ENCODE results near the gene DSC3. TPM values are rescaled to one million over a fixed set of nuclear protein-coding genes. Genes with fewer than 3 reads are reported as not detected.

Gene DSC3
- total RNA-seq, 1 experiment from 2014 or later, result 0.61 TPM

- Histone ChIP-seq H2BK5ac (ENCODE audit: insufficient read length, low read length) (no peak overlapping the region), H3K79me1 (ENCODE audit: insufficient read depth, low read depth, low read length, poor library complexity, severe bottlenecking) (no peaks in the 10 kb centered on the region), H2AFZ (ENCODE audit: low read length) (no peak overlapping the region), H2BK12ac (ENCODE audit: insufficient read length, low read depth, low read length) (no peak overlapping the region), H3K27ac (ENCODE audit: insufficient read length, low read depth, low read length) (no peak overlapping the region), H2BK120ac (ENCODE audit: low read depth, low read length, poor library complexity, severe bottlenecking) (no peak overlapping the region), H3K4ac (ENCODE audit: low read depth, low read length) (no peak overlapping the region), H3K27me3 (ENCODE audit: insufficient read depth, low read length) (peaks cover 4% of the 10 kb centered on the region; the same call in 1 of the 2 replicates), H4K8ac (replicated peaks; ENCODE audit: insufficient read length, low read depth, low read length) (no peak overlapping the region), H2AK5ac (ENCODE audit: insufficient read length, low read length) (no peak overlapping the region), H3K23me2 (ENCODE audit: insufficient read length, low read depth, low read length, poor library complexity, severe bottlenecking) (no peaks in the 10 kb centered on the region), H3T11ph (ENCODE audit: low read length) (no peak overlapping the region), H3K4me1 (ENCODE audit: insufficient read depth, low read length) (no peaks in the 10 kb centered on the region), H3K79me2 (ENCODE audit: insufficient read depth, low read length) (no peaks in the 10 kb centered on the region), H4K5ac (ENCODE audit: insufficient read length, low read depth, low read length) (no peak overlapping the region), H3K9me3 (ENCODE audit: control insufficient read depth, low read depth, low read length) (no peaks in the 10 kb centered on the region), H3K4me2 (ENCODE audit: insufficient read depth, insufficient read length, low read length) (no peak overlapping the region), H3K23ac (ENCODE audit: insufficient read length, low read depth, low read length) (no peak overlapping the region), H4K91ac (ENCODE audit: insufficient read length, low read depth, low read length) (no peak overlapping the region), H3K14ac (ENCODE audit: insufficient read depth, low read length) (no peak overlapping the region), H2BK20ac (ENCODE audit: low read depth, low read length, poor library complexity, severe bottlenecking) (no peak overlapping the region), H3K9ac (ENCODE audit: extremely low read depth, insufficient read length, low read length) (no peak overlapping the region), H4K20me1 (ENCODE audit: control insufficient read depth, insufficient read depth, insufficient read length) (no peaks in the 10 kb centered on the region), H2BK15ac (ENCODE audit: low read depth, low read length) (no peak overlapping the region), H3K18ac (ENCODE audit: insufficient read length, low read depth, low read length) (no peak overlapping the region), H3K56ac (ENCODE audit: insufficient read length, low read depth, low read length) (no peak overlapping the region)
- Mint-ChIP-seq H3K36me3 (ENCODE audit: insufficient read depth in 1 of 3, low read depth in 3 of 3) (peaks cover 0 to 9% (median 0%) of the 10 kb centered on the region in 3 experiments; a peak in 3 of 7 replicates), H3K27me3 (ENCODE audit: low read depth) (peaks cover 39% of the 10 kb centered on the region), H3K4me3 (no peak overlapping the region), H3K9me3 (peaks cover 2 to 3% of the 10 kb centered on the region in 2 experiments; a peak in 1 of 5 replicates), H3K4me1 (no peaks in the 10 kb centered on the region), H3K27ac (no peak overlapping the region)
- WGBS (ENCODE audit: extremely low coverage, insufficient read length, low lambda C conversion rate), result no CpG with 5 or more reads among the region's 4 CpGs
- no peak for DNase-seq
- TF ChIP-seq CTCF (conservative IDR thresholded peaks at IDR 0.05), result no peak
Observed at GRCh38 chr18:31049189-31049588, 6.6 kb upstream of the DSC3 start.

Measured in H9 (cell line).